Measurements from ENCODE around the gene ZBED4.

ZBED4 gene

DNA sequence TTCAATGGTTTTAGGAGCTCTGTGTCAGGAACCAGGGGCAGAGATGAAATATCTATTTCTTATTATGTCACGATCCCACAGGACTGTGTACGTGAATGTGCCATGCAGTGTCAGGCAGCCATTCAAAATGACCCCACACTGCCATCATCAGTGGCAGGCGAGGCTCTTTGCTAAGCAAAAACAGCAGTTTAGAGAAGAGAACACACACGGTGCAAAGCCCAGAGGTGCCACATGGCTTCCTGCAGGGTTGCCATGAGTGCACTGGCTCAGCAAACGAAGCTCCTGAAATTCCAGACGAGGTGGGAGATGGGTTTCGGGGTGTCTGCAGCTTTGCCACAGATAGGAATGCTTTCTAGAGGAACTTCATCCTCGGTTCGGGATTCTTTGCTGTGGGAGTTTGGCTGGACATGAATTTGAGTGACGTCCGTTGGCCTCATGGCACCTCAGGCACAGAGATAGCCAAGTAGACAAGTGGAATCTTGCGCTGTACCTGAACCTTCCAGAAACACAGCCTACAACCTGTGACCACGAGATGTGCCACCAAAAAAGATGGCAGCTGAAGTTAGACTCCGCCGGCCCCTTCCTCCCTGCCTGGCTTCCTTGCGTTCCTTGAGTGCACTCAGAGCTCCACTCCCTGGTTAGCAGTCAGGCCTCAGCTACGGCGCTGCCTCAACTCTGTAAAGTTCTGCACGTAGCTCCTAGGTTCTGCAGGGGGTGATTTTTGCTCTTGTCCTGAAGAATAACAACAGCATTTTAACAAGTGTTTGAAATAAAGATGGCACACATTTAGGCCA, 7.8 kb upstream of the ZBED4 start:
- no peak for TF ChIP-seq CTCF (IDR thresholded peaks at IDR 0.05; ENCODE audit: extremely low read depth, missing control alignments)
- DNase-seq (ENCODE audit: low spot score), result no peak

DNA sequence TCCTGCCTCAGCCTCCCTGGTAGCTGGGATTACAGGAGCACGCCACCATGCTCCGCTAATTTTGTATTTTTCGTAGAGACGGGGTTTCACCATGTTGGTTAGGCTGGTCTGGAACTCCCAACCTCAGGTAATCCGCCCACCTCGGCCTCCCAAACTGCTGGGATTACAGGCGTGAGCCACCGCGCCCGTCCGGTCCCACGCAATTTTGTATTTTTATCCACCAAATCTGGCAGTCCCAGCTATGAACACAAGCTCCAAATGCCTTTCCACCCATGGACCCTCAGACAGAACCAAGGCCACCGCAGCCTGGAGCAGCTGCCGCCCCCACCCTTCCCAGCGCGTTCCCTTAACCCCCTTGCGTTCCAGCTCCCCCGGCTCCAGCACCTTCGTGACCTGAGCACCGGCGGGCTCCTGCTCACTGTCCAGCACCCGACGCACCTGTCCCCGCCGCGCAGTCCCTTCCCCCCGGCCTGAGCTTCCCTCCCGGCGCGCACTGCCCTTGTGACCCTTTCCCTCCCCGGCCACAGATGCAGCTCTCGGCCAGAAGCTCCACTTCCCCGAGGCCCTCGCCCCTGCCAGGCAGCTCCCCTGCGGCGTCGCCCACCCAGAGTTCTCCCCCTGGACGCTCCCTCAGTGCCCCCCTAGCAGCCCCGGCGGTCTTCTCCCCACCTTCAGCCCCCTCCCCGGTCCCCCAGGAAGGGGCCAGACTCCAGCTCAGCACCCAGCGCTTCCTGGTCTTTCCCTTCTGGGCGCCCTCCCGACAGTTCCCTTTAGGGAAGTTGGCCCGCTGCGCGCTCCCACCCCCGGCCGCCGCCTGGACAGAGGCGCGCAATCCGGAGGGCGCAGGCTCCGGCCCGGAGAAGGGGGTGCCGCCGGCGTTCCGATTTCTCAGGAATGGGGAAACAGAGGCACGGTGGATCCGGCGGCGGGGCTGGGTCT, 5.6 kb upstream of the ZBED4 start:
- TF ChIP-seq CTCF (IDR thresholded peaks at IDR 0.05; ENCODE audit: extremely low read depth, missing control alignments), result no peak
- no peak for DNase-seq (ENCODE audit: low spot score)

DNA sequence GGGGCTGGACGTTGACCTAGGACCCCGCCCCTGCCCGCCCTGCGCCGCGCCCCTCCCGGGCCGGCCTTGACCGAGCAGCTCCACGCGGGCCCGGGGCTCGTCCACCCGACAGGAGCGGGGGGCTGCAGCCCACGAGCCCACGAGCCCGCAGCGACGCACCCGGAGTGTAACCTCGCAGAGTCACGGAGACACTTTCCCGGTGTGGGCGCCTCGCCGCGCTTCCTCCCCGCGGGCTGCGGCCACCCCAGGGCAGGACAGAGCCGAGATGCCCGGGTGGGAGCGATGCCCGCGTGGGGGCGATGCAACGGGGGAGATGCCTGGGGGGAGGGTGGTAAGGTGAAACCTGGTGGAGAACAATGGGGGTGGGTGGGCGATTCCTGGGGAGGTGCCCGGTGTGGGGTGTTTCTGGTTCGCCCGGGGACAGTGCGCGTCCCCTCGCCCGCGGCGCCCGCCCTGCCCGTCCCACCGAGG, 4.9 kb upstream of the ZBED4 start:
- DNase-seq (ENCODE audit: low spot score), result peak; percentile 46
- TF ChIP-seq CTCF (IDR thresholded peaks at IDR 0.05; ENCODE audit: extremely low read depth, missing control alignments), result no peak

- no peak for TF ChIP-seq CTCF (IDR thresholded peaks at IDR 0.05; ENCODE audit: extremely low read depth, missing control alignments)
- no peak for DNase-seq (ENCODE audit: low spot score)
Observed at GRCh38 chr22:49849161-49850020, 4.3 kb upstream of the ZBED4 start.

DNA sequence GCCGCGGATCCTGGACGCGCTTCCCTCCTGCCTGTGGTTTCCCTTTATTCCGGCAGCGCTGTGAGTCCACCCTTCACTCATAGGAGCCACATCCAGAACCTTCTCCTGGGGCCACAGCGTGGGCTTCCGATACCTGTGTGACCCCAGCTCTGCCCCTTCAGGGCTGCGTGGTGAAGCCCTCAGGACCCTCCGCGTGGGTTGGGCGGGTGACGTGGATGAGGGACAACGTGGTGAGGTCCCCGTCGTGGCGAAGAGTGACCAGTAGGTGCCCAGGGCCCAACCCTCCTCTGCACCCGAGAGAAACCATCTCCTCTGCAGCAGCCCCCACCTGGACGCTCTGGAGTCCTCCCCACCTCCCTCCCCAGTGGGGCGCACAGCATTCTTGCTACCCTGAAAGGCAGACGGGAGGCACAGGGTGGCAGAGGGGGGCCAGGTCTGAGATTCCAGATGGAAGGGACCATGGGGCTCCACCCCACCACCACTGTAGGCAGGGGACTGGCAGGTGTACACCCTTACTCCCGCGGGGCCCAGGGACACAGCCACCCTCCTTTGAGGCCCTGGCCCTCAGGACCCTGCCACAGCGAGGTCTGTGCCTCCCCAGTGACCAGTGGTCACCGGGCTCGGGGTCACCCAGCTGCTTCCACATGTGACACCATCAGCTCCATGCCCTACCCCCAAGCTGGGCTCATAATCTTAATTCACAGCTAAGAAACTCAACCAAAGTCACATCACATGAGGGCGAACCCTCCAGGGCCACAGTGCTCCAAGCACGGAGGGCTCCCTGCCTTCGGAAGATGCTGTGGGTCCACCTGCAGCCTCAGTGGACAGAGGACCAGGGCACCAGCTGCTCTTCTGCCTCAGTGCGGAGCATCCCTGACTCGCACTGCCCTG, 3.4 kb upstream of the ZBED4 start:
- no peak for DNase-seq (ENCODE audit: low spot score)
- no peak for TF ChIP-seq CTCF (IDR thresholded peaks at IDR 0.05; ENCODE audit: extremely low read depth, missing control alignments)
